ENCODE data around the gene GALM. TPM values are rescaled to one million over a fixed set of nuclear protein-coding genes. Genes with fewer than 3 reads are reported as not detected.

The GALM gene
- total and polyA plus RNA-seq, 2 of the 8 experiments (the other 6 are each of a cell fraction or from before 2014, with no cell fraction given): 9.9 to 13.1 TPM

GRCh38 chr2:38723173-38723572 lies 57.3 kb downstream of the GALM start:
- DNase-seq (ENCODE audit: low read depth in 1 of 2, low spot score in 2 of 2) (no peak), FAIRE-seq (no peak)
- Histone ChIP-seq H3K56ac (replicated peaks; ENCODE audit: insufficient read length, low read depth, low read length) (no peak overlapping the region), H2AFZ (ENCODE audit: low read length) (no peak overlapping the region), H3K4ac (replicated peaks; ENCODE audit: insufficient read length, low read depth, low read length) (no peak overlapping the region), H3K4me2 (ENCODE audit: insufficient read depth in 1 of 2, low read depth in 2 of 2, low read length in 2 of 2) (no peak overlapping the region), H2BK20ac (ENCODE audit: low read length) (no peak overlapping the region), H3K27me3 (replicated peaks in 1 of 4; ENCODE audit: control insufficient read depth in 3 of 4, extremely low read depth in 1 of 4, insufficient read depth in 3 of 4, low read length in 3 of 4) (no peaks in the 10 kb centered on the region), H3K79me1 (ENCODE audit: low read depth, low read length) (no peaks in the 10 kb centered on the region), H4K20me1 (replicated peaks in 1 of 2; ENCODE audit: control insufficient read depth in 1 of 2, insufficient read depth in 2 of 2, low read length in 2 of 2) (no peaks in the 10 kb centered on the region), H3K14ac (ENCODE audit: insufficient read length) (no peak overlapping the region), H2BK5ac (ENCODE audit: low read depth, low read length) (no peak overlapping the region), H3K9me3 (ENCODE audit: insufficient read depth in 2 of 2, low read depth in 1 of 2, low read length in 1 of 2) (no peaks in the 10 kb centered on the region), H3K4me1 (replicated peaks in 1 of 4; ENCODE audit: control insufficient read depth in 3 of 4, insufficient read depth in 4 of 4, low read length in 3 of 4) (no peaks in the 10 kb centered on the region), H3K23me2 (ENCODE audit: low read depth, low read length) (no peaks in the 10 kb centered on the region), H2BK12ac (ENCODE audit: low read depth, low read length) (no peak overlapping the region), H4K5ac (ENCODE audit: insufficient read length, low read depth, low read length) (no peak overlapping the region), H4K8ac (ENCODE audit: extremely low read depth, insufficient read depth, low read length) (no peak overlapping the region), H3K23ac (ENCODE audit: insufficient read length) (no peak overlapping the region), H3K18ac (ENCODE audit: extremely low read depth, low read length) (no peak overlapping the region), H4K91ac (replicated peaks; ENCODE audit: insufficient read length, low read length) (no peak overlapping the region), H3K79me2 (ENCODE audit: control insufficient read depth in 1 of 2, insufficient read depth in 2 of 2, low read length in 2 of 2) (no peaks in the 10 kb centered on the region), H3K36me3 (ENCODE audit: control insufficient read depth in 2 of 4, insufficient read depth in 4 of 4, low read length in 3 of 4) (no peaks in the 10 kb centered on the region), H2BK120ac (replicated peaks; ENCODE audit: low read depth, low read length) (no peak overlapping the region), H3K9ac (replicated peaks in 1 of 4; ENCODE audit: extremely low read depth in 1 of 4, low read depth in 3 of 4, low read length in 3 of 4) (no peak overlapping the region), H2BK15ac (ENCODE audit: low read length) (no peak overlapping the region), H3K27ac (ENCODE audit: low read depth, low read length) (no peak overlapping the region), H2AK5ac (ENCODE audit: low read depth, low read length) (no peak overlapping the region), H3K4me3 (ENCODE audit: extremely low read depth in 1 of 4, insufficient read depth in 2 of 4, low read depth in 3 of 4, low read length in 4 of 4) (no peak overlapping the region)
- CTCF ChIA-PET (ENCODE audit: partially characterized antibody): interaction anchor here (0.8 to 9.6 kb wide), 12 partner anchors 13 to 200 kb away, joined by 3 to 113 read pairs (median 3); partner anchors contain the start of gene HNRNPLL
- WGBS, 2 experiments (ENCODE audit: extremely low coverage in 1 of 2, insufficient coverage in 1 of 2, insufficient read length in 1 of 2, insufficient replicate concordance in 2 of 2, low coverage in 1 of 2, low lambda C conversion rate in 2 of 2, missing lambda C conversion rate in 1 of 2): 93% methylated on average over 7 of the region's 7 CpGs; no CpG with 5 or more reads in 1 of the 2 experiments
- POLR2A ChIA-PET (ENCODE audit: partially characterized antibody): interaction anchor here (24.3 kb wide), 1 partner anchor 25 kb away, joined by 486 read pairs; the partner anchor contains the start of gene SRSF7
- no peak for TF ChIP-seq SIN3A (conservative IDR thresholded peaks at IDR 0.05 in 1 of 2, IDR thresholded peaks at IDR 0.05 in 1 of 2; ENCODE audit: low read depth in 1 of 2, low read length in 2 of 2)
- no peak for TF ChIP-seq SIRT6 (IDR thresholded peaks at IDR 0.05; ENCODE audit: low read length)
- no peak for TF ChIP-seq KDM5A (IDR thresholded peaks at IDR 0.05; ENCODE audit: low read length)
- no peak for TF ChIP-seq CEBPB (IDR thresholded peaks at IDR 0.05; ENCODE audit: low read depth, low read length)
- no peak for TF ChIP-seq CREB1 (IDR thresholded peaks at IDR 0.05)
- no peak for TF ChIP-seq NANOG (IDR thresholded peaks at IDR 0.05; ENCODE audit: insufficient read depth, low read depth, low read length, poor library complexity, severe bottlenecking)
- TF ChIP-seq EP300 (IDR thresholded peaks at IDR 0.05; ENCODE audit: borderline replicate concordance in 1 of 2, low read depth in 2 of 2, low read length in 2 of 2): no peak
- TF ChIP-seq EGR1 (IDR thresholded peaks at IDR 0.05; ENCODE audit: borderline replicate concordance, low read depth, low read length): no peak
- TF ChIP-seq, protein P1, sequence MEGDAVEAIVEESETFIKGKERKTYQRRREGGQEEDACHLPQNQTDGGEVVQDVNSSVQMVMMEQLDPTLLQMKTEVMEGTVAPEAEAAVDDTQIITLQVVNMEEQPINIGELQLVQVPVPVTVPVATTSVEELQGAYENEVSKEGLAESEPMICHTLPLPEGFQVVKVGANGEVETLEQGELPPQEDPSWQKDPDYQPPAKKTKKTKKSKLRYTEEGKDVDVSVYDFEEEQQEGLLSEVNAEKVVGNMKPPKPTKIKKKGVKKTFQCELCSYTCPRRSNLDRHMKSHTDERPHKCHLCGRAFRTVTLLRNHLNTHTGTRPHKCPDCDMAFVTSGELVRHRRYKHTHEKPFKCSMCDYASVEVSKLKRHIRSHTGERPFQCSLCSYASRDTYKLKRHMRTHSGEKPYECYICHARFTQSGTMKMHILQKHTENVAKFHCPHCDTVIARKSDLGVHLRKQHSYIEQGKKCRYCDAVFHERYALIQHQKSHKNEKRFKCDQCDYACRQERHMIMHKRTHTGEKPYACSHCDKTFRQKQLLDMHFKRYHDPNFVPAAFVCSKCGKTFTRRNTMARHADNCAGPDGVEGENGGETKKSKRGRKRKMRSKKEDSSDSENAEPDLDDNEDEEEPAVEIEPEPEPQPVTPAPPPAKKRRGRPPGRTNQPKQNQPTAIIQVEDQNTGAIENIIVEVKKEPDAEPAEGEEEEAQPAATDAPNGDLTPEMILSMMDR (IDR thresholded peaks at IDR 0.05; ENCODE audit: control extremely low read depth in 1 of 3, insufficient read depth in 1 of 3, low read depth in 1 of 3, low read length in 3 of 3): no peak
- no peak for TF ChIP-seq RNF2 (IDR thresholded peaks at IDR 0.05; ENCODE audit: borderline replicate concordance, low read depth, low read length, missing control alignments, poor library complexity, severe bottlenecking)
- TF ChIP-seq RBBP5 (IDR thresholded peaks at IDR 0.05; ENCODE audit: borderline replicate concordance, low read depth, low read length): no peak
